HFFc6 (cell line): Measurements from ENCODE around the gene SYT9. TPM values are rescaled to one million over a fixed set of nuclear protein-coding genes. Genes with fewer than 3 reads are reported as not detected.

Source experiments
- DNase-seq: peaks from one replicate; pipeline ENCODE4 v3.0.0-alpha.2; 2018
- H3K27ac Mint-ChIP-seq: 2 replicates; pipeline ENCODE4 v1.8.0; 2020; ENCODE audit warnings: mild to moderate bottlenecking, mixed read lengths
- H3K27me3 Mint-ChIP-seq: 2 replicates; pipeline ENCODE4 v1.8.0; 2021; ENCODE audit warnings: mild to moderate bottlenecking, moderate library complexity, mixed read lengths; ENCODE audit not compliant: insufficient read depth
- H3K36me3 Mint-ChIP-seq: 2 replicates; pipeline ENCODE4 v1.8.0; 2021; ENCODE audit warnings: low read depth, mixed read lengths
- H3K4me1 Mint-ChIP-seq: 2 replicates; pipeline ENCODE4 v1.8.0; 2020; ENCODE audit warnings: low read depth, mixed read lengths
- H3K4me3 Mint-ChIP-seq: 2 replicates; pipeline ENCODE4 v1.8.0; 2020; ENCODE audit warnings: mild to moderate bottlenecking, moderate library complexity, mixed read lengths
- H3K9me3 Mint-ChIP-seq: 2 replicates; pipeline ENCODE4 v1.8.0; 2020; ENCODE audit warnings: mild to moderate bottlenecking, mixed read lengths
- CTCF ChIP-seq: fragments of 200-600 bp; sonication (generic); IDR thresholded peaks from 2 replicates; pipeline ENCODE4 v1.5.0; 2021; ENCODE audit warnings: antibody characterized with exemption, mild to moderate bottlenecking
- total RNA-seq, 6 experiments: library from RNA; stranded (reverse); fragmentation: NEBNext Ultra II Directional; extraction: Animal tissue kit (Norgen Biotek cat#: 25700); gene quantifications; 2 replicates in 1 of 6; 3 replicates in 5 of 6; pipeline ENCODE4 v1.2.3, GENCODE V29; 2021

SYT9 gene
- total RNA-seq, 6 experiments from 2014 or later = not detected

DNA sequence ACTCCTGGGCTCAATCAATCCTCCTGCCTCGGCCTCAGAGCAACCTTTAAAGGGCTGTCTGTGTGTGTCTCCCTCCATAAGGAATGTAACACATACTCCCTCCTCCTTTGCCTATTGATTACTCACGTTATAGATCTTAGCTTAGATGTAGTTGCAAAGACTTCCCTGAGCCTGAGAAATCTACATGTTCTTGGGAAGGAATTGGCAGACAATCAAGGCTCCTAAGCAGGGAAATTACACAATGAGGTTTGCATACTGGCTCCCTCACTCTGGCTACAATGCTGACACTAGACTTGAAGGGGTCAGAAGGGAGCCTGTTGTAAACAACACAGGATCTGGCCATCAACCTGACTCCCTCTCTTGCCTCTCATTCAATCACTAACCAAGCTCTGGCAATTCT lies 228.4 kb downstream of the SYT9 start:
- Mint-ChIP-seq H3K4me1 (no peaks in the 10 kb centered on the region), H3K4me3 (no peak overlapping the region), H3K27me3 (no peaks in the 10 kb centered on the region), H3K9me3 (no peaks in the 10 kb centered on the region), H3K27ac (no peak overlapping the region), H3K36me3 (no peaks in the 10 kb centered on the region)
- no peak for DNase-seq
- no peak for TF ChIP-seq CTCF

GRCh38 chr11:7484131-7484530 lies 232.4 kb downstream of the SYT9 start:
- Mint-ChIP-seq H3K4me1 (peaks cover 2% of the 10 kb centered on the region), H3K36me3 (no peaks in the 10 kb centered on the region), H3K27ac (no peak overlapping the region), H3K4me3 (no peak overlapping the region), H3K27me3 (peaks cover 4% of the 10 kb centered on the region; the same call in 1 of the 2 replicates), H3K9me3 (no peaks in the 10 kb centered on the region)
- TF ChIP-seq CTCF = no peak
- no peak for DNase-seq

GRCh38 chr11:7484645-7485044 lies 232.9 kb downstream of the SYT9 start:
- no peaks in the 10 kb centered on the region for H3K9me3 Mint-ChIP-seq
- H3K4me1 Mint-ChIP-seq = peaks cover 7% of the 10 kb centered on the region
- H3K27me3 Mint-ChIP-seq = peaks cover 4% of the 10 kb centered on the region; the same call in 1 of the 2 replicates
- no peak overlapping the region for H3K27ac Mint-ChIP-seq
- H3K4me3 Mint-ChIP-seq = no peak overlapping the region
- no peak for TF ChIP-seq CTCF
- no peak for DNase-seq
- no peaks in the 10 kb centered on the region for H3K36me3 Mint-ChIP-seq

DNA sequence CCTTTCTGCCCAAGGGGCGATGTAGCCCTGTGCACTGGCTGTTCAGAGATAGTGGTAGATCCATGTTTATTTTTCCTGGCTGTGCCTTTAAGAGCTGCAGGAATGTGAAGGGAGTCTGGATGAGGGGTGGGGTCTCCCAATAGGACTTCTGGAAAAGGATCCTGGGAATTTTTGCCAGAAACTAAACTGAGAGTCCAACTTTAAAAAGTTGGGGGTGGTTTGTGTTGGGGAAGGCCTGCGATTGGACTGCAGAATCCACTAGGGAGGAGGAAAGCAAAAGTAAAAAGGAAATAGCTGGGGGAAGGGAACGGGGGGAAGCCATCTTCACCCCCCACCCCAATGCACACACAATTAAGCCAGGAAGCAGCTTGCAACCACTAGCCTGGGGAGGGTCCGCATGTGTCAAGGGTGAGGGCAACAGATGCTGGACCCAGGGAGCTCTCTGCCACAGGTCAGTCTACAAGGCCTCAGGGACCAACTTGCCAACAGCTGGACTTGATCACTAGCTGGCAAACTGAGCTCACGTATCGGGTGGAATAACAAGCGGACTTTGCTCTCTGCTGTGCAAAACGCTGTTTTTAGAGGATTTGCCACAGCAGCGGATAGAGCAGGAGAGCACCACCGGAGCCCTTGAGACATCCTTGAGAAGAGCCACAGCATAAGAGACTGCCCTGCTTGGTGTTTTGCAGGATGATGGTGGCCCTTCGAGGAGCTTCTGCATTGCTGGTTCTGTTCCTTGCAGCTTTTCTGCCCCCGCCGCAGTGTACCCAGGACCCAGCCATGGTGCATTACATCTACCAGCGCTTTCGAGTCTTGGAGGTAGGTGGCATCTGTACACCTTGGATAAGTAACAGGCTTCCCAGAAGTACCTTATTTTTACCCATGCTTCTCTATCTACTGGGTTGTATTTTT lies 233.7 kb downstream of the SYT9 start, which contains the start of gene OLFML1:
Gene OLFML1 (plus strand): TSS at position 321 of the 912 bp plus-strand sequence. CDS start 370 bp downstream, at position 691.
- peaks cover 4% of the 10 kb centered on the region; the same call in 1 of the 2 replicates for H3K27me3 Mint-ChIP-seq
- peaks cover 15% of the 10 kb centered on the region for H3K4me1 Mint-ChIP-seq
- no peak within 1 kb of the TSS for H3K4me3 Mint-ChIP-seq
- no peak for TF ChIP-seq CTCF
- DNase-seq = no peak
- no peak within 1 kb of the TSS for H3K27ac Mint-ChIP-seq
- H3K36me3 Mint-ChIP-seq = no peaks in the 10 kb centered on the region
- H3K9me3 Mint-ChIP-seq = no peaks in the 10 kb centered on the region

DNA sequence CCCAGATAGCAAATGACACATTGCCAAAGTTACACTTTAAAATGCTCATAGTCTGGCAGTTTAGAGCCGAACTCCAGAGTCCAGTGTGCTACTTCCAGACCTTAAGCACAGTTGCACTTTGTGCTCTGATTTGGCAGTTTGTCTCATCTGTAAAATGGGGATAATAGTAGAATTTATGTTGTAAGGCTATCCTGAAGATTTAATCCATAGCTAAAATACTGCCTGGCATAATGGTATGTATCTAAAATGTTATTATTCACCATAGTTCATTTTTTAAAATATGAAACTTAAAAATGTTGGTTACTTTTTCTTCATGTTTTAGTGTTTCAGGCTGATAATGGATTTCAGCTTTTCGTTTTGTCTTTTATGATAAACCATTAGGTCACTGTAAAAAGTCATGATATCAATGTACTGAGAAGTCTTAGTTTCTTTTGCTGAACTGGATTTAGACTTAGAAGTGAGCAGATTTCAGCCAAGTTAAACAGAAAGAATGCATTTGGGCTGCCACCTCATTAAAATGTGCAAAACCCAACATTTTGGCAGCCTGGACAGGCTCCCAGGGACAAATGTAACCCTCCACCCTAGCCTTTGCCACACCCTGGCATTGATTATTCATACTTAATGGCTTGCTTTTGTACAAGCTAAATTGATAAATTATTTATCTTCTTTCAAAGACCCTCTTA lies 234.5 kb downstream of the SYT9 start:
- H3K36me3 Mint-ChIP-seq = no peaks in the 10 kb centered on the region
- H3K4me3 Mint-ChIP-seq = no peak overlapping the region
- peaks cover 4% of the 10 kb centered on the region; the same call in 1 of the 2 replicates for H3K27me3 Mint-ChIP-seq
- peaks cover 19% of the 10 kb centered on the region for H3K4me1 Mint-ChIP-seq
- DNase-seq = no peak
- TF ChIP-seq CTCF = no peak
- no peak overlapping the region for H3K27ac Mint-ChIP-seq
- no peaks in the 10 kb centered on the region for H3K9me3 Mint-ChIP-seq
